NCI-H460 (cell line): ENCODE results near the gene ANG. TPM values are rescaled to one million over a fixed set of nuclear protein-coding genes. Genes with fewer than 3 reads are reported as not detected.
"Not testable (repeated sequence)": the region's sequence is repeated elsewhere in the genome, so short reads cannot be mapped to it uniquely, and the experiment has no call there.

Experiments used
- DNase-seq: peaks from one replicate; pipeline ENCODE4 v3.0.0-alpha.2; 2016; ENCODE audit warnings: low read depth; ENCODE audit errors: extremely low read depth
- small RNA-seq, 2 experiments: library from RNA; depleted of rRNA; stranded (forward); fragments of <200 nt; gene quantifications; one replicate each; pipeline ENCODE3, GENCODE V24; 2014
- total RNA-seq: library from RNA; depleted of rRNA; stranded (reverse); fragments of >200 nt; shearing (Covaris generic); gene quantifications from 2 replicates; pipeline ENCODE4 v1.2.3, GENCODE V29; 2014; rRNA removed

ANG gene
- total RNA-seq, 1 experiment from 2014 or later = 14.7 TPM

DNA sequence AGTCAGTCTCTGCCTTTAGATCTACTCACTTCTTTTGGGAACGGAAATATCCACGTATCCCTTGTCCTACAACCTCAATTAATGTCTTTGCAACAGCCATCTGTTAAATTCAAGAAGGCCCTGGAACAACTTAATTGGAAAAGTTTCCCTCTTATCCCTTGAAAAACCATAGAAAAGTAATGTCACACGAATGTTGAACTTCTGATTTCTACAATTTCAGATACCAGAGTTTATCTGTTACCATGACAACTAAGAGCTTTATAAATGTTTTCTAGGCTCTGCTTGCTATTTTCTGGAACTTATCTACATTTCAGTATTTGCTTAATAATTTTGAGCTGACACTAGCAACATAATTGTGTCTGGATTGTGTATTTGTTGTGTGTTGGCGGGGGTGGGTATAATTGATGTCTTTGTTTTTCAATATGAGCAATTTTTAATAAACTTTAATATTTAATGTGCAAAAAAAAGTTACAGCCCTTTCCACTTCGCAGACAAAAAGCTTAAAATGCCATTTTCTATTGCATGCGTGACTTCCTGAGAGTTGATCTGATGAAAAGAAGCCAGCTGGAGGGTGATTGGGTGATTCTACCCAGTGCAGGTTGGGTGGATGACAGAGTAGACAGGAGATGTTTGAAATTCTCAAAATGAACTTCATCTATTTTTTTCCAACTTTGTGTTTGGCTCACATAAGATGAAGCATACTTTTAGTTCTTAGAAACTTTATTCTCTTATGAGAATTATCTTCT, 45.3 kb downstream of the ANG start:
- DNase-seq = no peak

DNA sequence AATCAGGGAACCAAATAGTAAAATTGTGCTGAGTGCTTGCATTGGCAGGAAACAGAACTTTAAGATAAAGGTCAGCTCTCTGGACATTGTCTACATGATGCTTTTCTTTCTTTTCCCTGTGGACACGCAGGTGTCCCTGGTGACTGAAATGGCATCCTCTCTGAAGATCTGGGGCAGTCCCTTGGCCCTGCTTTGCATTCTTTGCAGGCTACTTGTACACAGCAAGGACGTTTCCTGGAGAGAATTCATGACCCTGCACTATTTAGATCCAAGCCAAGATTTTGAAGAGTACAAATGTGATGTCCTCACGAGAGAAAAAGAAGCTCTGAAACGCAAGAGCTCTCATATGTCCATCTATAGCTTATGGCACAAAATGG, 45.9 kb downstream of the ANG start:
- DNase-seq = no peak

DNA sequence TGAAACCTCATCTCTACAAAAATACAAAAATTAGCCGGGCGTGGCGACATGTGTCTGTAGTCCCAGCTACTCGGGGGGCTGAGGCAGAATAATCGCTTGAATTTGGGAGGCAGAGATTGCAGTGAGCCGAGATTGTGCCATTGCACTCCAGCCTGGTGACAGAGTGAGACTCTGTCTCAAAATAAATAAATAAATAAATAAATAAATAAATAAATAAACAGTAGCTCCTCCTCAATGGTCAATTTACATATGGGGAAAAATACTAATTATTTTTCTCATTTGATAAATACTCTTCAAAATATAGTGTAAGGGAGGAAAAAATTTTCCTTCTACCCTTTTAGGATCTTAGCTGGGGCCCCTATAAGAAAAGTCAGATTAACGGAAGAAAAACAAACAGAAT, 49.7 kb downstream of the ANG start:
- not testable (repeated sequence) for DNase-seq

DNA sequence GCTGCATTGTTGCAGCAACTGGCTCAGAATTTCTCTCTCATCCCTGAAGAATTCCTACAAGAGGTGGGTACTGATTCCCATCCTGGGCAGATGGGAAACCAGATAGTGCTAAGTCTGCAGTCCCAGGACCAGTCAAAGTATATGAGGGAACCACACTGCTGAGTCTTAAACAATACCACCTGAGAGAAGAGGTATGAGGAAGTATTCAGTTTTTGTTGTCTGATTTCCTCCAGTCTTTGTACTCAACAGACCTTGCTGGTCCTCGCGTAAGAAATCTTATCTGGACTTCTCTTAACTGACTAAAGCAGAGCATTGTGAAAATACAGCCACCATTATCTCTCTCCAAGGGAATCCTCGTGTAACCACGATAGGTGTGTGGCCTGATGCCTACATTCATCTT, 53.6 kb downstream of the ANG start:
- no peak for DNase-seq

DNA sequence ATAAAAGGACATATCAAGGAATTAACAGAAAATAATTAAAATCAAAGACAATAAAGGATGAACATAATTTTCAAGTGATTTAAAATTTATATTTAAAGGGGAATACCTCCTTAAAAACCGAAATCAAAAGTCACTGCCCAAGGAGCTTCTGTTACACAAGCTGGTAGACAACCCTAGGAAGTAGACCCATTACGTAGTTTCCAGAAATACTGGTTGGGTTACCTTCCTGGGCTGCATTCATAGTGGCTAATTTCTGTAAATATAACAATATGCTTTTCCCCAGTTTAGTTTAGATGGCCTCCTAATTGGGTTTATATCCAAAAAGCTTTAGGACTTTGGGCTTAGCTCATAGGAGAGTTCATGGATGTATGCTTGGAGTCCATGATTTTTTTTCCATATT, 55.0 kb downstream of the ANG start:
- no peak for DNase-seq

Small RNA genes lying within 50 kb of the gene (small RNA-seq; reads per million reads assigned to genes)
- 0 reads per million in 2 experiments for gene RF00019

Other genes starting within 250 kb of the ANG start
- 29.6 and 32.6 TPM in 2 replicates for gene OSGEP, start 234.0 kb upstream of the ANG start, total RNA-seq
- 96.7 and 151 TPM in 2 replicates for gene APEX1, start 233.5 kb upstream of the ANG start, total RNA-seq
- 17.3 and 20.6 TPM in 2 replicates for gene PIP4P1, start 227.3 kb upstream of the ANG start, total RNA-seq
- gene PNP, start 219.4 kb upstream of the ANG start, total RNA-seq = 83.5 and 89.9 TPM in 2 replicates
- not detected in 2 replicates for gene RNASE10, start 183.2 kb upstream of the ANG start, total RNA-seq
- not detected in 2 replicates for gene RNASE9, start 127.7 kb upstream of the ANG start, total RNA-seq
- gene RNASE11, start 100.8 kb upstream of the ANG start, total RNA-seq = not detected in 2 replicates
- gene RNASE12, start 97.4 kb upstream of the ANG start, total RNA-seq = not detected in 2 replicates
- gene OR6S1, start 47.1 kb upstream of the ANG start, total RNA-seq = not detected in 2 replicates
- gene RNASE4, start 4.2 kb upstream of the ANG start, total RNA-seq = 22.9 and 36.7 TPM in 2 replicates
- not detected in 2 replicates for gene EDDM3A, start 57.1 kb downstream of the ANG start, total RNA-seq
- not detected in 2 replicates for gene EDDM3B, start 79.6 kb downstream of the ANG start, total RNA-seq
- 0.20 TPM in 1 of 2 replicates, not detected in the other for gene RNASE6, start 92.5 kb downstream of the ANG start, total RNA-seq
- not detected in 2 replicates for gene RNASE1, start 114.1 kb downstream of the ANG start, total RNA-seq
- not detected in 2 replicates for gene RNASE3, start 202.6 kb downstream of the ANG start, total RNA-seq